ENCODE measurements around the gene POLN. TPM values are rescaled to one million over a fixed set of nuclear protein-coding genes. Genes with fewer than 3 reads are reported as not detected.

Gene POLN
- total RNA-seq, 4 donors from 2014 or later: 0.26 to 5.8 (median 5.5) TPM; not detected in 1

GRCh38 chr4:2074588-2074987 is 167.3 kb downstream of the POLN start:
- H3K27me3 ChIP-seq: no peaks in the 10 kb centered on the region
- TF ChIP-seq POLR2A (IDR thresholded peaks at IDR 0.05): no peak
- TF ChIP-seq CTCF (IDR thresholded peaks at IDR 0.05): no peak
- H3K36me3 ChIP-seq: no peaks in the 10 kb centered on the region
- H3K4me1 ChIP-seq: no peaks in the 10 kb centered on the region
- intact Hi-C loops (cut with DNase I; ENCODE audit: low total_unique reads): no loop called here
- no peak overlapping the region for H3K4me3 ChIP-seq
- no peak overlapping the region for H3K27ac ChIP-seq
- H3K9me3 ChIP-seq: no peaks in the 10 kb centered on the region
- DNase-seq: no peak

- no peak for TF ChIP-seq POLR2A (IDR thresholded peaks at IDR 0.05)
- no peak for DNase-seq
- H3K36me3 ChIP-seq: no peaks in the 10 kb centered on the region
These were observed 168.0 kb downstream of the POLN start for GRCh38 chr4:2073808-2074481.

GRCh38 chr4:2072971-2073807 is 168.7 kb downstream of the POLN start:
- Histone ChIP-seq H3K27ac (no peak overlapping the region), H3K9me3 (no peaks in the 10 kb centered on the region), H3K36me3 (no peaks in the 10 kb centered on the region), H3K27me3 (no peaks in the 10 kb centered on the region), H3K4me1 (no peaks in the 10 kb centered on the region), H3K4me3 (no peak overlapping the region)
- intact Hi-C loops (cut with DNase I; ENCODE audit: low total_unique reads): no loop called here
- no peak for DNase-seq
- TF ChIP-seq POLR2A (IDR thresholded peaks at IDR 0.05) (no peak), CTCF (IDR thresholded peaks at IDR 0.05) (no peak)

More at GRCh38 chr4:2073808-2074481, 168.0 kb downstream of the POLN start:
- Histone ChIP-seq H3K4me3 (no peak overlapping the region), H3K4me1 (no peaks in the 10 kb centered on the region), H3K27me3 (no peaks in the 10 kb centered on the region), H3K27ac (no peak overlapping the region), H3K9me3 (no peaks in the 10 kb centered on the region)
- intact Hi-C loops (cut with DNase I; ENCODE audit: low total_unique reads): no loop called here

DNA sequence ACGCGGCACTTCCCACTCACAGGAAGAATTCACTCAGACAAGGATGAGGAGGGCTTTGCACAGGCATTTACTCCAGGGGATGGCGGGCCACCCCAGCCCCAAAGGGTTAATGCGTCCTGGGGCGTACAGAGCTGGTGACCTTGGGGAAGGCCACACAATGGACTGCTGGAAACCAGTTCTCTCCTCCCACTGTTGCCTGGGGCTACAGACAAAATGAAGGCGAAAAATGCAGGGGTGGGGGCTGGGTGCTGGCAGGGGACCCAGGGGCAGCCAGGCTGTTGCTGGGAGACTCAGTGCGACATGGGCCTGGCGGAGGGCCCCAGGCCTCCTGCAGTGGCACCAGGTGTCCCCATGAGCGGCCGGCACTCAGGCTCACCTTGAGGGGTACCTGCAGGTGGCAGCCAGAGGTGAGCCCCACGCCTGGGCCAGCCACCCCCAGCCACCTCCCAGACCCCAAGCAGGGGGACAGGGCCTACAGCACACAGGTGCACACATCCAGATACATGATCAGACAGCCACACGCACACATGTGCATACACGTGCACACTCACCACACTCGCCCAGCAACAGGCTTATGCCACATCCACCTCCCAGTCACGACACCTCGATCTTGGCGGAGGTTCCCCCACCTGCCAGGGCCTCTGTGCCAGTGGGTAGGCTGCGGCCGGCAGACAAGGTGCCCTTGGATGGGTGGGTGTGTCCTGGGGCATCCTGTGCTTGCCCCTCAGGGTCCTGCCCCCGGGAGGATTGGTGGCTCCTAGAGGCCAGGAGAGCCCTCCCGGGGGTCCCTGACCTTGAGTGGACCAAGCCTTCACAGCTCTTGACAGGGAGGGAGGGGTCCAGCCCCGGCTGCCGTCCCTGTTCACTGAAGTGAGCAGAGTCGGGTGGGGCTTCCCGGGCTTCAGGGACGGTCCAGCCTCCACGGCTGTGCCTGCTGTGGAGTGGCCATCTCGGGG is 169.7 kb downstream of the POLN start:
- no peak for DNase-seq
- intact Hi-C loops (cut with DNase I; ENCODE audit: low total_unique reads): no loop called here
- H3K27me3 ChIP-seq: no peaks in the 10 kb centered on the region
- H3K4me3 ChIP-seq: no peak overlapping the region
- no peaks in the 10 kb centered on the region for H3K36me3 ChIP-seq
- no peaks in the 10 kb centered on the region for H3K9me3 ChIP-seq
- TF ChIP-seq POLR2A (IDR thresholded peaks at IDR 0.05) (no peak), CTCF (IDR thresholded peaks at IDR 0.05) (no peak)
- H3K4me1 ChIP-seq: no peaks in the 10 kb centered on the region
- H3K27ac ChIP-seq: no peak overlapping the region

DNA sequence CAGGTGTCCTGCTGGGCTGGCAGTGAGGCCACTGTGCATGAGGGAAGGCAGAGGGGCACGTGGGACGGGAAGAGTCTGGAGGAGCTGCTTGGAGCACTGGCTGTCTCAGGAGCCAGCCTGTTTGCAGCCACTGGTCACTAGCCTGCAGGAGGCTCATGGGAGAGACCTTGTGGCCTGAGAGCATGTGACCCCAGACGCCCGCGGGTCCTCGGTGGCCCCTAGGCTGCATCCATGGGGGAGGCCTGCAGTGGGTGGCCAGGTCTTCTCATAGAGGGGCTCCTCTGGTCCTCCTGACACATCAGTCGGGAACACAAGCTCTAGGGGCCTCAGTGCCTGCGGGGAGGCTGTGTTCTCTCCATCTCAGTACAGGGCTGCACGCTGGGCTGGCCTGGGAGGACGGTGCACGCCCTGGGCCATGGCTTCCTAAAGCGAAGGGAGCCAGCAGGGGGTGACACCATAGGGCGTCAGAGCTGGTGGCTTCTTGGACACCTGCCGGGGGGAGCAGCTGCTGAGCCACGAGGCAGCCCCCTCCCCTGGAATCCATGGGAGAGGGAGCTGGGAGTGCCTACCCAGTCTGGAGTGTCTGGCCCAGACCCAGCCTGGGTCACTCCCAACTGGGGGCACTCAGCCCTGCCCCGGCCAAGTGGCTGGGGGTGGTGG is 170.5 kb downstream of the POLN start:
- intact Hi-C loops (cut with DNase I; ENCODE audit: low total_unique reads): no loop called here
- TF ChIP-seq POLR2A (IDR thresholded peaks at IDR 0.05): no peak
- no peak for TF ChIP-seq CTCF (IDR thresholded peaks at IDR 0.05)
- DNase-seq: no peak

More for the DNA sequence above, 170.5 kb downstream of the POLN start:
- H3K9me3 ChIP-seq: no peaks in the 10 kb centered on the region
- H3K27me3 ChIP-seq: no peaks in the 10 kb centered on the region
- no peaks in the 10 kb centered on the region for H3K4me1 ChIP-seq
- H3K27ac ChIP-seq: no peak overlapping the region
- no peaks in the 10 kb centered on the region for H3K36me3 ChIP-seq
- H3K4me3 ChIP-seq: no peak overlapping the region

Measured in uterus (tissue), 4 donors.